Coronary artery (tissue), 2 donors: Measurements from ENCODE around the gene PRKCE.

Experiments used
- DNase-seq: peaks from one replicate; pipeline ENCODE4 v3.0.0-alpha.2; 2017; ENCODE audit warnings: low spot score
- H3K27ac ChIP-seq, 2 donors: fragments of 200-600 bp; sonication (generic); one replicate each; pipeline ENCODE4 v1.5.1; 2016 to 2019
- H3K4me3 ChIP-seq: fragments of 200-600 bp; sonication (generic); 2 replicates; pipeline ENCODE4 v1.5.1; 2016; ENCODE audit warnings: mild to moderate bottlenecking, moderate library complexity
- TF ChIP-seq, protein P1 (sequence below): fragments of 200-600 bp; sonication (generic); IDR thresholded peaks from one replicate; pipeline ENCODE4 v1.5.1; 2019; ENCODE audit warnings: antibody characterized with exemption

The PRKCE gene

GRCh38 chr2:45696708-45697107, 45.2 kb downstream of the PRKCE start:
- Histone ChIP-seq H3K4me3 (no peak overlapping the region), H3K27ac (no peak overlapping the region)
- TF ChIP-seq, protein P1, sequence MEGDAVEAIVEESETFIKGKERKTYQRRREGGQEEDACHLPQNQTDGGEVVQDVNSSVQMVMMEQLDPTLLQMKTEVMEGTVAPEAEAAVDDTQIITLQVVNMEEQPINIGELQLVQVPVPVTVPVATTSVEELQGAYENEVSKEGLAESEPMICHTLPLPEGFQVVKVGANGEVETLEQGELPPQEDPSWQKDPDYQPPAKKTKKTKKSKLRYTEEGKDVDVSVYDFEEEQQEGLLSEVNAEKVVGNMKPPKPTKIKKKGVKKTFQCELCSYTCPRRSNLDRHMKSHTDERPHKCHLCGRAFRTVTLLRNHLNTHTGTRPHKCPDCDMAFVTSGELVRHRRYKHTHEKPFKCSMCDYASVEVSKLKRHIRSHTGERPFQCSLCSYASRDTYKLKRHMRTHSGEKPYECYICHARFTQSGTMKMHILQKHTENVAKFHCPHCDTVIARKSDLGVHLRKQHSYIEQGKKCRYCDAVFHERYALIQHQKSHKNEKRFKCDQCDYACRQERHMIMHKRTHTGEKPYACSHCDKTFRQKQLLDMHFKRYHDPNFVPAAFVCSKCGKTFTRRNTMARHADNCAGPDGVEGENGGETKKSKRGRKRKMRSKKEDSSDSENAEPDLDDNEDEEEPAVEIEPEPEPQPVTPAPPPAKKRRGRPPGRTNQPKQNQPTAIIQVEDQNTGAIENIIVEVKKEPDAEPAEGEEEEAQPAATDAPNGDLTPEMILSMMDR = no peak
- DNase-seq = no peak

- DNase-seq = no peak
- Histone ChIP-seq H3K27ac (no peak overlapping the region), H3K4me3 (no peak overlapping the region)
- TF ChIP-seq, protein P1 = no peak
Measured at GRCh38 chr2:45697190-45697589, 45.7 kb downstream of the PRKCE start.

GRCh38 chr2:45698554-45698953, 47.1 kb downstream of the PRKCE start:
- TF ChIP-seq, protein P1 = no peak
- Histone ChIP-seq H3K4me3 (no peak overlapping the region), H3K27ac (no peak overlapping the region)
- DNase-seq = no peak

GRCh38 chr2:45699032-45699658, 47.7 kb downstream of the PRKCE start:
- TF ChIP-seq, protein P1 = no peak
- DNase-seq = no peak
- Histone ChIP-seq H3K4me3 (no peak overlapping the region), H3K27ac (no peak overlapping the region)

DNA sequence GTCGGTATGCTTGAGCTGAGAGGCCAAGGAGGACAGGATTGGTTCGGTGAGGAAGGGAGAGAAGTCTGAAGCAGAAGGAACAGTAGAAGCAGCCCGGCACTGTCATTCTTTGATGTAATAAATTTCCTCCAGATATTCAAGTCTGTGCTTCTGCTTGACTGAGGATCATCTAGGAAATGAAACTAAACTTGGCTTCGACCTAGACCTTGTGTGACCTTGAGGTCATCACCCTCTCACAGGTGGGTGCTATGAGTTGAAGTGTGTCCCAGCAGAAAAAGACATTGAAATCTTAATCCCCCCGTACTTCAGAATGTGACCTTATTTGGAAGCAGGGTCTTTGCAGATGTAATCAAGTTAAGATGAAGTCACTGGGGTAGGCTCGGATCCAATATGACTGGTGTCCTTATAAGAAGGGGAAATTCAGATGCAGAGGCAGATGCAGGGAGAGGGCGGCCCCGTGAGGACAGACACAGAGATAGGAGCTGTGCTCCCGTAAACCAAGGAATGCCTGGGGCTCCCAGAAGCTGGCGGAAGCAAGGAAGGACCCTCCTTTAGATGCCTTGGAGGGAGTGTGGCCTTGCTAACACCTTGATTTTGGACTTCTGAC, 49.0 kb downstream of the PRKCE start:
- DNase-seq = no peak
- H3K27ac ChIP-seq = no peak overlapping the region
- TF ChIP-seq, protein P1 = no peak
- H3K4me3 ChIP-seq = no peak overlapping the region

DNA sequence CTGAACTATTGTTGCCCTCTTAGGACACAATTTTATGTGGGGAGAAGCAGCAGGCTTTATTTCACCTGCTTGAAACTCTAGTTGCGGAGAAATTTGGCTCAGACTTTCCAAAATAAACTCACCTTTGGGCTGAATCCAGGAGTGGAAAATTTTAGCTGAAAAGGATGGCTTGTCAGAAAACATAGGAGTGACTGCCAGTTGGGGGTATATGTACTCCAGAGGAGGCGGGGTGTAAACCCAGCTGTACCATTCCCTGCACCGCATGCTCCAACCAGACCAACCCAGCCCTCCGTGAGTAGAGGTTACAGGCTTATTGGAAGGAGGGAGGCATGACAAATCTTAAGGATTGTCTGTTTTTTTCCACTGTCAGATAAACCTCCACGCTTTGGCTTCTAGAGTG, 53.8 kb downstream of the PRKCE start:
- Histone ChIP-seq H3K4me3 (no peak overlapping the region), H3K27ac (no peak overlapping the region)
- DNase-seq = no peak
- TF ChIP-seq, protein P1 = no peak

GRCh38 chr2:45706033-45706432, 54.6 kb downstream of the PRKCE start:
- H3K27ac ChIP-seq = no peak overlapping the region
- no peak for DNase-seq

More at GRCh38 chr2:45706033-45706432, 54.6 kb downstream of the PRKCE start:
- TF ChIP-seq, protein P1 = no peak
- no peak overlapping the region for H3K4me3 ChIP-seq
